GM21786 (cell line): ENCODE results near the gene KCNQ1OT1.
"Not testable (repeated sequence)": the region's sequence is repeated elsewhere in the genome, so short reads cannot be mapped to it uniquely, and the experiment has no call there.

Source experiments
- ATAC-seq: cut with Tn5 transposase; IDR thresholded peaks from one replicate; pipeline ENCODE4 v1.9.1; 2021; ENCODE audit not compliant: unreplicated experiment

Gene KCNQ1OT1

DNA sequence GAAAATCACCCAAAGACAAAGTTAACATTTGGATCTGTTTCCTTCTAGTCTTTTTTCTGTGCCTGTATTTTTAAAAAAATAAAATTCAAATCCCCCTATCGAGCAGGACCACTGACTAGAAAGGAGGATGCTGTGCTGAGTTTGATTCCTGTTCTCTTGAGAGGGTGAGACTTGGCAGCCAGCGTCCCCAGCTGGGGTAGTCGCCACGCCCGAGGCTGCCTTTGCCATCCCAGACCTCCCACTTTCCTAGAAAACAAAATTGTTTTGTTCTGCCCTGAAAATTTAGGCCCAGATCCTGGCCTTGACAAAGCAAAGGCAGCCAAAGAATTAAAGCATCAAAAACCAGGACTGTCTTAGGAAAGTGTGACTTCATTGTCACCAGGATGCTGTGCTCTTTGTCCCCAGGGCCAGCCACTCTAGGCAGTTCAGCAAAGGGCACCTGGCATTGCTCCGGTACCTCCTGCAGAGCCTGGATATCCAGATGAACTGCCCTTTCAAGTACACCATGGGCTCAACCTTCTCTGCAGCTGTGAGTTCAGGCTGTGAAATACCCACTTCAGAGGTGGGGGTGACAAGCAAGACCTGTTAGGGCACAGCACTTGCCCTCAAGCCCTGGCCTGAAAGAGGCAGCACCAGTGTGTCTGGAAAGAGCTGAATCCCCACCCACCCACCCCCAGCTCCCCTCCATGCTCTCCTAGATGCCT is 44.6 kb downstream of the KCNQ1OT1 start:
- ATAC-seq = no peak

- ATAC-seq = no peak
These were observed 45.7 kb downstream of the KCNQ1OT1 start for GRCh38 chr11:2653930-2654739.

DNA sequence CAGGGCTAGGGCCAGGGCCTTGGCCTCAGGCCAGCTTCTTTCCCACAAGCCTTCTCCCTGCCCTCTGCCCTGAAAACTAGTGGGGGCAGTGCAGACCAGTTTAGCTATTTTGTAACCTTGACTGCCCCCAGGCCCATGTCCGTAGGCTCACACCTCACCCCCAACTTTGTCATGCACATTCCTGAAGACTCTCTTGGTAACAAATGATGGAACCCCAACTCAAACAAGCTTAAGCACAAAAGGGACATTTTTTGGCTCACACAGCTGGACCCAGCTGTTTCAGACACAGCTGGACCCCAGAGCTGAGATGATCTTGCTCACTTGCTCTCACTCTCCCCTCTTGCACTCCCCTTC is 46.6 kb downstream of the KCNQ1OT1 start:
- no peak for ATAC-seq

GRCh38 chr11:2652333-2653197 is 47.2 kb downstream of the KCNQ1OT1 start:
- ATAC-seq = no peak

- no peak for ATAC-seq
These were observed 47.9 kb downstream of the KCNQ1OT1 start for GRCh38 chr11:2651826-2652271.

DNA sequence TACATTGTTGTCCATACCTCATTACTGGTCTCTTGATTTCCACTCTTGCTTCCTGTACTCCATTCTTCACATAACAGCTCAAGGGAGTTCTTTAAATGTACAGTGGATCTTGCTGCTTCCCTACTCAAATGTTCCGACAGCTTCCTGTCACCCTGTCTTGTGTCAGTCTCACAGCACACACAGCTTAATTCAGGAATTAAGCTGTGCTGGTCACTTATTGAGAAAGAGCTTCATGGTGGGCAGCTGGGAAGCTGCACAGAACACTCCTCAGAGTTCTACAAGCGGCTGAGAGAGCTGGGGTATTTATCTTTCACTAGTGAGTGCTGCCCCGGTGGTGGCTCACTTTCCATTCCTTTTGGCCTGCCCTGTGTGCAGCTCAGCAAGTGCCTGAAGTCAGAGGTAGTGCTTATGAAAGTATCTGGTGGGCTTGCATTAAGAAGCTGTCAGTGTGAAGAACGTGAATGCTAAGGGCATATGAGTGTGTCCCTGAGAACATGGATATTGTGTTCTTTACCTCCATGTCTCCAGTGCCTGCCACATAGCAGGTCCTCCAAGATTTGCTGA is 48.7 kb downstream of the KCNQ1OT1 start:
- ATAC-seq = no peak

GRCh38 chr11:2650343-2650867 is 49.4 kb downstream of the KCNQ1OT1 start:
- ATAC-seq = no peak

- ATAC-seq = no peak
These were observed 49.9 kb downstream of the KCNQ1OT1 start for GRCh38 chr11:2649848-2650247.

- ATAC-seq = no peak
These were observed 50.4 kb downstream of the KCNQ1OT1 start for GRCh38 chr11:2649400-2649799.

DNA sequence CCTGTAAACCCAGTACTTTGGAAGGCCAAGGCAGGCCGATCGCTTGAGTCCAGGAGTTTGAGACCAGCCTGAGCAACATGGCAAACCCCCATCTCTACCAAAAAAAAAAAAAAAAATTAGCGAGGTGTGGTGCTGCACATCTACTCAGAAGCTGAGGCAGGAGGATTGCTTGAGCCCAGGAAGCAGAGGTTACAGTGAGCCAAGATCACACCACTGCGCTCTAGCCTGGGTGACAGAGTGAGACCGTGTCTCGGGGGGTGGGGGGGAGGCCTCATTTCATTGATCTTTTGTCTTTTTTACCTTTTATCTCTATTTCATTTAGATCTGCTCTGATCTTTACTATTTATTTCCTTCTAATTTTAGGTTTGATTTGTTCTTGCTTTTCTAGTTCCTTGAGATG is 51.8 kb downstream of the KCNQ1OT1 start:
- ATAC-seq = no peak

DNA sequence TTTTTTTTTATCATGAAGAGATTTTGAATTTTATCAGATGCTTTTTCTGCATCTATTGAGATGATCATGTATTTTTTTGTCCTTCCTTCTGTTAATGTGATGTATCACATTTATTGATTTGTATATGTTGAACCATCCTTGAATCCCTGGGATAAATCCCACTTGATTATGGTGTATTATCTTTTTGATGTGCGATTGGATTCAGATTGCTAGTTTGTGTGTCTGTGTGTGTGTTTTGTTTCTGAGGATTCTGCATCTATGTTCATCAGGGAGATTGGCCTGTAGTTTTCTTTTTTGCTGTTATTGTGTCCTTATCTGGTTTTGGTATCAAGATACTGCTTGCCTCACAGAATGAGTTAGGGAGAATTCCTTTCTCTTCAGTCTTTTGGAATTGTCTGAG is 52.6 kb downstream of the KCNQ1OT1 start:
- no peak for ATAC-seq

DNA sequence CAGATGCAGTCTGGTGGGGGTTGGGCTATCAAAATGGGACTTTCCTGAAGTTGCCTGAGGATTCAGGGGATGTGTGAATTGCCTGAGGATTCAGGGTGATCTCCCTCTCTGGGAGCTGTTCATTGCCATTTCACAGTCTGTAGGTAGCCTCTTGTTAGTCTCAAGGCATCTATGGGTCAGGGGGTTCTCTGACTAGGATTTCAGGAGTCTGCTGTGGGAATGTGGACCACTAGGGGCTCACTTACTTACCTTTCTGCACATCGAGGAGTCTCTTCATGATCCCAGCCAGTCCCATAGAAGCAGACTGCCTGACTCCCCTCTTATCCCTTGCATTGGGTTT is 54.0 kb downstream of the KCNQ1OT1 start:
- ATAC-seq = no peak

- ATAC-seq = no peak
These were observed 54.7 kb downstream of the KCNQ1OT1 start for GRCh38 chr11:2644844-2645778.

- no peak for ATAC-seq
These were observed 56.0 kb downstream of the KCNQ1OT1 start for GRCh38 chr11:2643746-2644145.

DNA sequence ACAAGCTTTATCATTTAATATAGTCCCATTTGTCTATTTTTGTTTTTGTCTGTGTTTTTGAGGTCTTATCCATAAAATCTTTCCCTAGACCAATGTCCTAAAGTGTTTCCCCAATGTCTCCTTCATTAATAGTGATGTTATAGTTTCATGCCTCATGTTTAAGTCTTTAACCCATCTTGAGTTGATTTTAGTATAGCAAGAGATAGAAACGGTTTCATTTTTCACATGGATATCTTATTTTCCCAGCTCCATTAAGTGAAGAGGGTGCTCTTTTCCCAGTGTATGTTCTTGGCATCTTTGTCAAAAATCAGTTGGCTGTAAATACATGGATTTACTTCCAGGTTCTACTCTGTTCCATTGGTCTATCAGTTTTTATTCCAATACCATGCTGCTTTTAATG is 58.2 kb downstream of the KCNQ1OT1 start:
- ATAC-seq = no peak

GRCh38 chr11:2639763-2640162 is 60.0 kb downstream of the KCNQ1OT1 start:
- ATAC-seq = not testable (repeated sequence)

DNA sequence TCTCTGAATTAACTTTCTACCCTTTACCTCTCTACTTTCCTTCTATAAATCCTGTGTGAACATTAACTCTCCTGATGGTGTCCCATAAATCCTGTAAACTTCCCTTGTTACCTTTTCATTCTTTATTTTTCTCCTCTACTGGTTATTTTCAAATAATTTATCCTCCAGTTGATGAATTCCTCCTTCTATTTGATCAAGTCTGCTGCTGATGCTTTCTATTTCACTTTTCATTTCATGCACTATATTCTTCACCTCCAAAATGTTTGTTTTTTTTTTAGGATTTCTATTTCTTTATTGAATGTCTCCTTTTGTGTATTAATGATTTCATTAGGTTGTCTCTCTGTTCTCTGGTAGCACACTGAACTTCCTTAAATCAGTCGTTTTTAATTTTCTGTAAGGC is 68.6 kb downstream of the KCNQ1OT1 start:
- no peak for ATAC-seq

DNA sequence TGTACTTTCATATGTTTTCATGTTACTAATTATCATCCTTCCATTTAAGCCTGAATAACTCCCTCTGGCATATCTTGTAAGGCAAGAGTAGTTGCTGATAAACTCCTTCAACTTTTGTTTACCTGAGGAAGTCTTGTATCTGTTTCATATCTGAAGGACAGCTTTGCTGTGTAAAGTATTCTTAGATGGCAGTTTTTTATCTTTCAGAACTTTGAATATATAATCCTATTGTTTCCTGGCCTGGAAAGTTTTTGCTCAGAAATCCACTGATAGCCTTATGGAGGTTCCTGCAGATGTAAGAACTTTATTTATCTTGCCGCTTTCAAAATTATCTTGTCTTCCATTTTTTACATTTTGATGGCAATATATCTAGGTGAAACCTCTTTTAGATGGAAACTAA is 69.1 kb downstream of the KCNQ1OT1 start:
- ATAC-seq = no peak

DNA sequence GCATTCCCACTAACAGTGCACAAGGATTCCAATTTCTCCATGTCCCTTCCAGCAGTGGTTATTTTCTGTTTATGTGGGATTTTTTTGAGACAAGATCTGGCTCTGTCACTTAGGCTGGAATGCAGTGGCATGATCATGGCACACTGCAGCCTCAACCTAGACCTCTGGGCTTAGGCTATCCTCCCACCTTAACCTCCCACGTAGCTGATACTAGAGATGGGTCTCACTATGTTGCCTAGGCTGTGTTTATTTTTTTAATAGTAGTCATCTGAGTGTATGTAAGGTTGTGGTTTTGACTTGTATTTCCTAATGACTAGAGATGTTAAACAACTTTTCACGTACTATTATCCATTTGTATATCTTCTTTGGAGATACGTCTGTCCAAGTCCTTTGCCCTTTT is 74.6 kb downstream of the KCNQ1OT1 start:
- ATAC-seq = no peak

DNA sequence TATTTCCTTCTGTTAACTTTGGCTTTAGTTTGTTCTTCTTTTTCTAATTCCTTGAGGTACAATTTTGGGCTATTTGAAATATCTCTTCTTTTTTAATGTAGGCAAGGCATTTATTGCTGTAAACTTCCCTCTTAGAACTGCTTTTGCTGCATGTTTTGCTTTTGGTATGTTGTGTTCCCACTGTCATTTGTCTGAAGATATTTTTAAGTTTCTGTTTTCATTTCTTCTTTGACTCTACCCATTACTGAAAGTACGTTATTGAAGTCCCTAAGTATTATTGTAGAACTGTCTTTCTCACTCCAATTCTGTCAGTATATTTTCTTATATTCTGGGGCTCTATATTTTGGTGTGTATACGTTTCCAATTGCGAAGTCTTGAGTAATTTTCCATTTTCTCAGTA is 77.9 kb downstream of the KCNQ1OT1 start:
- peak; percentile 70 for ATAC-seq
